Tibial artery (tissue), 4 donors: ENCODE data around the gene PRICKLE2.

Experiments
- DNase-seq, 2 donors: peaks; one replicate each; pipeline ENCODE4 v3.0.0-alpha.2; 2019
- H3K27ac ChIP-seq, 2 donors: fragments of 200-600 bp; sonication (generic) in 1 of 2; 1 replicate in 1 of 2; 2 replicates in 1 of 2; pipeline ENCODE4 v1.5.1; 2018 to 2019; ENCODE audit warnings: mild to moderate bottlenecking in 1 of 2
- H3K27me3 ChIP-seq, 2 donors: fragments of 200-600 bp; sonication (generic) in 1 of 2; one replicate each; pipeline versions ENCODE4 v1.5.1 to v1.6.0; 2016 to 2019
- H3K36me3 ChIP-seq, 3 donors: fragments of 200-600 bp; sonication (generic) in 2 of 3; one replicate each; pipeline ENCODE4 v1.5.1; 2016 to 2019; ENCODE audit warnings: mild to moderate bottlenecking in 2 of 3
- H3K4me1 ChIP-seq, 4 donors: fragments of 200-600 bp; sonication (generic) in 2 of 4; 1 replicate in 3 of 4; 2 replicates in 1 of 4; pipeline ENCODE4 v1.5.1; 2016 to 2019
- H3K4me3 ChIP-seq, 2 donors: fragments of 200-600 bp; sonication (generic) in 1 of 2; 1 replicate in 1 of 2; 2 replicates in 1 of 2; pipeline ENCODE4 v1.5.1; 2018 to 2019; ENCODE audit warnings: mild to moderate bottlenecking in 2 of 2
- H3K9me3 ChIP-seq, 3 donors: fragments of 200-600 bp; sonication (generic) in 1 of 3; one replicate each; pipeline ENCODE4 v1.5.1; 2016 to 2019
- intact Hi-C: fragments of 100-400 bp; cut with DNase I; formaldehyde crosslinking; loops from one replicate; pipeline ENCODE4 v1.15.0; 2023; ENCODE audit warnings: low total_unique reads
- TF ChIP-seq, protein P1 (sequence below), 2 experiments: fragments of 200-600 bp in 1 of 2; fragments of 450-650 bp in 1 of 2; IDR thresholded peaks; one replicate each; pipeline ENCODE4 v1.5.1; 2017 to 2019; ENCODE audit warnings: antibody characterized with exemption in 2 of 2, mild to moderate bottlenecking in 1 of 2, moderate library complexity in 1 of 2

PRICKLE2 gene

DNA sequence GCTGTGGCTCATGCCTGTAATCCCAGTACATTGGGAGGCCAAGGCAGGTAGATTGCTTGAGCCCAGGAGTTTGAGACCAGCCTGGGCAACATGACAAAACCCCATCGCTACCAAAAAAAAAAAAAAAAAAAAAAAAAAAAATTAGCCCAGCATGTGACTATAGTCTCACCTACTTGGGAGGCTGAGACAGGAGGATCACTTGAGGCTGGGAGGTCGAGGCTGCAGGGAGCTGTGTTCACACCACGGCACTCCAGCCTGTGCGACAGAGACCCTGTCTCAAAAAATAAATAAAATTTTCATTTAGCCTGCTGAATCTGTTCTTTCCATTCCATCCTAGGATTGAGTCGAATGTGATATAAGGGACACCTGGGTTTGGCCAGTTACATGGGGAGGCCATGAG, 14.6 kb upstream of the PRICKLE2 start:
- Histone ChIP-seq H3K9me3 (peaks cover 0 to 10% (median 6%) of the 10 kb centered on the region in 3 donors), H3K4me3 (no peak overlapping the region), H3K36me3 (peaks cover 5 to 16% (median 10%) of the 10 kb centered on the region in 3 donors), H3K4me1 (peaks cover 0 to 26% (median 13%) of the 10 kb centered on the region in 4 donors), H3K27me3 (no peaks in the 10 kb centered on the region), H3K27ac (no peak overlapping the region)
- no peak for DNase-seq
- intact Hi-C loops = no loop called here
- TF ChIP-seq, protein P1, sequence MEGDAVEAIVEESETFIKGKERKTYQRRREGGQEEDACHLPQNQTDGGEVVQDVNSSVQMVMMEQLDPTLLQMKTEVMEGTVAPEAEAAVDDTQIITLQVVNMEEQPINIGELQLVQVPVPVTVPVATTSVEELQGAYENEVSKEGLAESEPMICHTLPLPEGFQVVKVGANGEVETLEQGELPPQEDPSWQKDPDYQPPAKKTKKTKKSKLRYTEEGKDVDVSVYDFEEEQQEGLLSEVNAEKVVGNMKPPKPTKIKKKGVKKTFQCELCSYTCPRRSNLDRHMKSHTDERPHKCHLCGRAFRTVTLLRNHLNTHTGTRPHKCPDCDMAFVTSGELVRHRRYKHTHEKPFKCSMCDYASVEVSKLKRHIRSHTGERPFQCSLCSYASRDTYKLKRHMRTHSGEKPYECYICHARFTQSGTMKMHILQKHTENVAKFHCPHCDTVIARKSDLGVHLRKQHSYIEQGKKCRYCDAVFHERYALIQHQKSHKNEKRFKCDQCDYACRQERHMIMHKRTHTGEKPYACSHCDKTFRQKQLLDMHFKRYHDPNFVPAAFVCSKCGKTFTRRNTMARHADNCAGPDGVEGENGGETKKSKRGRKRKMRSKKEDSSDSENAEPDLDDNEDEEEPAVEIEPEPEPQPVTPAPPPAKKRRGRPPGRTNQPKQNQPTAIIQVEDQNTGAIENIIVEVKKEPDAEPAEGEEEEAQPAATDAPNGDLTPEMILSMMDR (IDR thresholded peaks at IDR 0.05) = no peak

DNA sequence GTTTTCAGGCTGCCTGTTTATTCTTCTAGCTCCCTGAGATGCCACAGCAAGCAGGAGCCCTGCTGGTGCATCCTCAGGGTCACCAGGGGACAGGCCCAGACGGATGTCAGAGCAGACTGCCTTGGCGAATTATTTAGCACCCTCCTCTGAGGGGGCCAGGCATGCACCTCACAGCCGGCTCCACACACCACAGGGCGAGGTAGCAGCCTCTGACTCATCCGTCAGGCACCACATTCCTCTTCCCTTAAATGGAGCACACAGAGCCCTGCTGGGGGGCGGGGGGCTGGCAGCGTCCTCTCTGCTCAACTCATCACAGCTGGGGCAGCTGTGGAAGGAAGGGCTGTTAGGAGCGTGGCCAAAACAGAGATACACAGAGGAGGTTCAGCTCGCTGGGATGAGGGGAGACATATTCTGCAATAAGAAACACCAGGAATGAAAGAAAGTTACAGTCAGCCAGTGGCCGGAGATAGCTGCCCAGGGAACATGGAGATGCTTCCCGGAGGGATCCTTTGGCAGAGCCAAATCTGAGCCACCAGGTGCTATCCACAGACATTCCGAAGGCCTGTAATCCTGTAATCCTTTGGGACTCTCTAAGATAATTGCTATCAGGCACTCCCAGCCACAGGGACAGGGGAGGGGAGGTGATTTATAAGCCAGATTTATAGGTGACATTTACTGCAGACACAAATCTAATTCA, 13.9 kb upstream of the PRICKLE2 start:
- H3K4me3 ChIP-seq = peak overlapping the region in 1 of 2 donors; percentile 16
- H3K36me3 ChIP-seq = peaks cover 5 to 16% (median 10%) of the 10 kb centered on the region in 3 donors
- DNase-seq = peak; percentile 29 to 68
- peaks cover 0 to 10% (median 6%) of the 10 kb centered on the region in 3 donors for H3K9me3 ChIP-seq
- H3K27ac ChIP-seq = peak overlapping the region; percentile 1 to 42
- no peaks in the 10 kb centered on the region for H3K27me3 ChIP-seq
- H3K4me1 ChIP-seq = peaks cover 0 to 26% (median 13%) of the 10 kb centered on the region in 4 donors
- intact Hi-C loops = no loop called here
- TF ChIP-seq, protein P1 (IDR thresholded peaks at IDR 0.05) = no peak

DNA sequence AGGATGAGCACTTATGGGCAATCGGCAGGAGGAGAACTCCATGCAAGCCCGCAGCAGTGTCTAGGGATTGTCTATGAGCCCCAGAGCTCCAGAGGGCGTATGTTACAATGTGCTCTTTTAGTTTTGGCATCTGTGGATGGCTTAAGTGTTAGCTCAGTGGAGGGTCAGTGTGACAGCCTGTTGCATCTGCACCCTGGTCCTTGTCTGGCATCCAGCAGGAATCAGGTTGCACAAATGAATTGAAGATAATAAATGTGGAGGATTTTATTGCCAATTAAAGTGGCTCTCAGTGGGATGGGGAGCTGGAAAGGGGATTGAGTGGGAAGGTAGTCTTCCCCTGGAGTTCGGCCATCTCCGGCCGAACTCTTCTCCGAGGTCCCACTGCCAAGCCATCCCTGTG, 11.8 kb upstream of the PRICKLE2 start:
- intact Hi-C loops = no loop called here
- H3K36me3 ChIP-seq = peaks cover 5 to 16% (median 10%) of the 10 kb centered on the region in 3 donors
- H3K9me3 ChIP-seq = peaks cover 0 to 10% (median 6%) of the 10 kb centered on the region in 3 donors
- H3K27me3 ChIP-seq = no peaks in the 10 kb centered on the region
- H3K4me1 ChIP-seq = peaks cover 0 to 21% (median 10%) of the 10 kb centered on the region in 4 donors
- H3K27ac ChIP-seq = no peak overlapping the region
- TF ChIP-seq, protein P1 (IDR thresholded peaks at IDR 0.05) = no peak
- no peak overlapping the region for H3K4me3 ChIP-seq
- DNase-seq = no peak

DNA sequence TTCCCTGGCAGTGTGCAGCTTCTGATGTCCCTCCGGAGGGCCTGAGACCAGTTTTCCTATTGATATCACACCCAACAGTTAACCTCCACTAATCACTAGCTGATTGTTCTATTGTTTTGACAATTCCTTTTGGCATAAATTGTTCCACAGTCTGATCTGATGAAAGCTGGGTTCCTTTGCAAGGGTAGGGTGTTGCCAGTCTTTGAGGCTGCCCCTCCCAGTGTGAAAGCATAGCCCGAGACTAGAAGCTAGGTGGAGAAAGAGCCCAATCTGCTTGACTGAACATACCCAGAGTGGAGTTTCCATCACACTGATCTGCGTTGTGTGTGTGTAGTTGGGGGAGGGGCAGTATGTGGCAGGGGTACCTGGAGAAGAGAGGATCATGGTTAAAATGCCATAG, 10.3 kb upstream of the PRICKLE2 start:
- H3K36me3 ChIP-seq = peaks cover 5 to 16% (median 10%) of the 10 kb centered on the region in 3 donors
- intact Hi-C loops = no loop called here
- no peak for DNase-seq
- H3K27ac ChIP-seq = no peak overlapping the region
- no peaks in the 10 kb centered on the region for H3K27me3 ChIP-seq
- H3K4me1 ChIP-seq = peaks cover 0 to 18% (median 10%) of the 10 kb centered on the region in 4 donors
- H3K4me3 ChIP-seq = no peak overlapping the region
- TF ChIP-seq, protein P1 (IDR thresholded peaks at IDR 0.05) = no peak
- H3K9me3 ChIP-seq = peaks cover 0 to 10% (median 6%) of the 10 kb centered on the region in 3 donors

DNA sequence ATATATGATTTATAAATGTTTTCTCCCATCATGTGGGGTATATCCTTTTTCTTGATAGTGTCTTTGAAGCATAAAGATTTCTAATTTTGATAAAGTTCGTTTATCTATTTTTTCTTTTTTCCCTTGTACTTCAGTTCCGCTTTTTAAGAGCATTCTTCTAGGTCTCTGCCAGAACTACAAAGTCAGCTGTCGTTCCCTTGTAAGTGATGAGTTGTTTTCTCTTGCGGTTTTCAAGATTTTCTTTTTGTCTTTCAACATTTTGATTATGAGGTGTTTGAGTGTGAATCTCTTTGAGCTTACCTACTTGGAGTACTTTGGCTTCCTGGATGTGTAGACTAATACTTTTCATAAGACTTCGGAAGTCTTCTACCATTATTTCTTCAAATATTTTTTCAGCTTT, 9.3 kb upstream of the PRICKLE2 start:
- Histone ChIP-seq H3K9me3 (peaks cover 0 to 10% (median 6%) of the 10 kb centered on the region in 3 donors), H3K27ac (no peak overlapping the region), H3K4me3 (no peak overlapping the region), H3K4me1 (peaks cover 0 to 13% (median 10%) of the 10 kb centered on the region in 4 donors), H3K36me3 (peaks cover 5 to 16% (median 10%) of the 10 kb centered on the region in 3 donors), H3K27me3 (no peaks in the 10 kb centered on the region)
- TF ChIP-seq, protein P1 (IDR thresholded peaks at IDR 0.05) = no peak
- intact Hi-C loops = no loop called here
- no peak for DNase-seq
